ENCODE data around the gene VPS9D1.
"Not testable (repeated sequence)": the region's sequence is repeated elsewhere in the genome, so short reads cannot be mapped to it uniquely, and the experiment has no call there.

The VPS9D1 gene

DNA sequence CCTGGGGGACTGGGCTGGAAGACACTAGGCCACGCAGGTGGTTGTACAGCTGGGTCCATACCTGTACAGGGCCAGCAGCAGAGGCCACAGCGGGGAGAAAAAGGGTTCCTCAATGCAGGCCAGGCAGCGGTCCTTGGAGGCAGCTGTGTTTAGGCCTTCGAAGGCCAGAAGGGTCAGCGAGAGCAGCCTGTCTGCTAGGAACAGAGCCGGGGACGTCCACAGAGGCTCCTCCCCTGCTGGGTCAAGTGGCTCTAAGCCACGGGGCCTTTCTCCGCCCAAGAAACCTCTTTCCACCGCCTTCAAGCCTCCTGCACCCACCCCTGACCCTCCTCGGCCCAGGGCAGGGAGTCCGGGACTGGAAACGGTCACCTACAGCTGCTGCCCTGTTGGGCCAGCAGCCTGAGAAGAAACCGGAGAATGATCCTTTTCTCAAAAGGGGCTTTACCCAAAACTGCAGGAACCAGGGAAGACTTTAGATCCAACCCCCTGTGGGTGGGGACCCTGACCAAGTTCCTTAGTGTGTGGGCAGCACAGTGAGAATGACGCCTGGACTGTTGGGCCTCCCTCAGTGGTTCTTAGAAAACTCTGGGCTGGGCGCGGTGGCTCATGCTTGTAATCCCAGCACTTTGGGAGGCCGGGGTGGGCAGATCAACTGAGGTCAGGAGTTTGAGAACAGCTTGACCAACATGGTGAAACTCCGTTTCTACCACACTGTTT is 10.8 kb downstream of the VPS9D1 start:
- DNase-seq (ENCODE audit: low spot score) = no peak

DNA sequence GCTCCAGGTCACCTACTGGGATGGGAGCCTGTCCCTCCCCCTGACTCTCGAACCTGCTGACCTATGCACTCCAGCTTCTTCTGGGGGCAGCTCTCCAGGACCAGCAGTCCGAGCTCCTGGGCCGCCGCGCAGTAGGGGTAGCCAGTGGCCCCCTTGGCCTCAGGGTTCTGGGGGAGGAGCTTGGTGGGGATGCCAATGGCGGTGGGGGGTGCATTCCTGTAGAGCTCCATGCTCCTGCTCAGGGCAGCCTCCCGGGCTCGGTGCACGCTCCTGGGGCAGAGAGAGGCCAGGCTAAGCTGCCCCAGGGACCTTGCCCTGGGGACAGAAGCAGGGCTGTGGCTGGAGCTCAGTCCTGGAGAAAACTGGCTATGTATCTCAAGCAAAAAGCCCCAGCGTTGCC is 11.5 kb downstream of the VPS9D1 start:
- no peak for DNase-seq (ENCODE audit: low spot score)

DNA sequence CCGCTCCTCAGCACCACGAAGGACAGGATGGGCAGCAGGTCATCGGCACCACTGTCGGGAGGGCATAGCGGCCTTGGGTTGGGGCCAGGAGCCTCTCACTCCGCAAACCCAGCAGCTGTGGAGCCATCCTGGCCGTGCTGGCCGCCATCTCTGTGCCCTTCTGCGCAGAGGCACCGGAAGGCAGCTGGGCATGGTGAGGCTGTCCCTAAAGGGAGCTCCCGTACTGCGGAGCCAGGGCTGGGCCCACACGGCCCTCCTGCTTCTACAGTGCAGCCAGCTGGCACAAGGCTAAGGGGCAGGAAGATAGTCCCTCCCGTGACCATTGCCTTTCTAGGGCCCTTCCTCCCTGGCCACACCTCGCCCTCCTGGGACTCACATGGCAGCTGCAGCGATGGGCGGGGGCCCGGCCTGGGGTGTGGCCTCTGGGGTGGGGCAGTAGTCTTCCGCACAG is 12.2 kb downstream of the VPS9D1 start:
- DNase-seq (ENCODE audit: low spot score) = no peak

DNA sequence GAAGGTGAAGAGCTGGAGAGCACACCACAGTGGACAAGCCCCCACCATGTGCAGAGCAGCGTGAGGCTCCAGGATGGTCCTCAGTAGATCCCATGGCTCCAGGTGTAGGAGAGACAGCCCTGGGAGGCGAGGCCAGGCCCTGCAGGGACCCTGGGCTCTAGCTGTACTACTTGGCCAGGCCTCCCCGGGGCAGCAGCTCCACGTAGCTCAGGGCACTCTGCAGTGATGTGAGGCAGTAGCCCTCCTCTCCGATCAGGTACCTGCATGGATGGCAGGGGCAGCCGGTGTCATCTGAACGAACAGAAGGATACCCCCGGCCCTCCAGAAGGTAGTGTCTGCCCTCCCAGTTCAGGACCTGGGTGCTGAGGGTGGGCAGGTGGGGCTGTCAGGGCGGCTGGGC is 13.0 kb downstream of the VPS9D1 start:
- DNase-seq (ENCODE audit: low spot score) = no peak

DNA sequence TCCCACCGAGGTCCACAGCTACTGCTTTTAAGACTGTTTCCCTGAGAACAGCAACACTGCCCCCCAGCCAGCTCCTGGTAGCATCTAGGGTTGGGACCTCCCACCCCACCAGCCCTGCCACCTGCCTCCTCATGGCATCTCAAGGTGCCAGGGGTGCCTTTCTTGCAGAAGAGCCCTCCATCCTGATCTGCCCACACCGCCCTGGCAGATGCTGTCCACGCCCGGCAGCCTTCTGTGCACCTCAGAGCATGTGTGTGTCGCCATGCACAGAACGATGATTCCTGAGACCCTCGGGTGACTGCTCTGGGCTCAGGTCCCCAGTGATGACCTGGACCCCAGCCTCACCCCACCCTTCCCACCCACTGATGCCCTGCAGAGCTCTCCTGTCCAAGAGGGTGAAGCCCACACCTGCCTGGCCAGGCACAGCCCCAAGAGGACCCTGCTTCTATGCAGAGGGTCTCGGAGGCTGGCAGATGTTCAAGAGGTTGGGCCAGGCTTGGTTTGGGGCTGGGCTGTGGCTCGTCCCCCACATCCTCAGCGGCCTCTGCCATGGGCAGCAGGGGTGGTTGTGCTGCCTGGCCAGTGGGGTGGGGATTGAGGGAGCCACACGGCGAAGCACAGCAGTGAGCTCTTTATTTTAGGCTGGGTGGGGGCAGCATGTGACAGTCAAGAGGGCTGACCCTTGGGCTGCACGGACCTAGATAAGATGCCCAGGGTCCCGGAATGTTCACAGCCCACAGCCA is 14.0 kb downstream of the VPS9D1 start:
- no peak for DNase-seq (ENCODE audit: low spot score)

DNA sequence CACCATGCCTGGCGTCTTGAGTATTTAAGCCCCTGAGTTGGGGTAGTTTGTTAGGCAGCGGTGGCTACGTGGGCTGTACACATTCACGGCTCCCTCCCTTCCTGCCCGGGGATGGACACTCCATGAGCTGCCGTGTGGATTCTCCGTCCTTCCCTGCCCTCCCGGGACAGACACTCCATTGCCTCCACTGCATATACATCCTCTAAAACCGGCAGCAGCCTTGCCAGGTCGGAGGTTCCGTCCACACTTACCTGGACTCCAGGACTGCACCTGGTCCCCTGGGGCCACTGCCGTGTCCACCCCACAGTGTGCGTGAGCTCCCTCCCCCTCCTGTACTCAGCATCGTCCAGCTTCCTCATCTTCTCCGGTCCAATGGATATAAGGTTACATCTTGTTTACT is 15.7 kb downstream of the VPS9D1 start:
- no peak for DNase-seq (ENCODE audit: low spot score)

DNA sequence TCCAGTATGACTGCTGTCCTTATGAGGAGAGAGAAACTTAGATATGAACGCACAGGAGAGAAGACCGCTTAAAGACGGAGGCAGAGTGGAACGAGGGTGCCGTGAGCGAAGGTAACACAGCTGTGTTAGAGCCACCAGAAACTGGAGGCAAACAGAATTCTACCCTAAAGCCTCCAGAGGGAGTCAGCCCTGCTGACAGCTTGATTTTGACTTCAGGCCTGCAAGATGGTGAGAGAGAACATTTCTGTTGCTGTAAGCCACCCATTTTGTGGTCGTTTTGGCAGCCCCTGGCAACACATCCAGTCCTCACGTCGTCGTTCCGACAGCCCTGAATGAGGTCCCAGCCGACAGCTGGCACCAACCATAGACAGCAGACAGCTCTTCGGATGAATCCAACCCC is 16.4 kb downstream of the VPS9D1 start:
- DNase-seq (ENCODE audit: low spot score) = no peak

DNA sequence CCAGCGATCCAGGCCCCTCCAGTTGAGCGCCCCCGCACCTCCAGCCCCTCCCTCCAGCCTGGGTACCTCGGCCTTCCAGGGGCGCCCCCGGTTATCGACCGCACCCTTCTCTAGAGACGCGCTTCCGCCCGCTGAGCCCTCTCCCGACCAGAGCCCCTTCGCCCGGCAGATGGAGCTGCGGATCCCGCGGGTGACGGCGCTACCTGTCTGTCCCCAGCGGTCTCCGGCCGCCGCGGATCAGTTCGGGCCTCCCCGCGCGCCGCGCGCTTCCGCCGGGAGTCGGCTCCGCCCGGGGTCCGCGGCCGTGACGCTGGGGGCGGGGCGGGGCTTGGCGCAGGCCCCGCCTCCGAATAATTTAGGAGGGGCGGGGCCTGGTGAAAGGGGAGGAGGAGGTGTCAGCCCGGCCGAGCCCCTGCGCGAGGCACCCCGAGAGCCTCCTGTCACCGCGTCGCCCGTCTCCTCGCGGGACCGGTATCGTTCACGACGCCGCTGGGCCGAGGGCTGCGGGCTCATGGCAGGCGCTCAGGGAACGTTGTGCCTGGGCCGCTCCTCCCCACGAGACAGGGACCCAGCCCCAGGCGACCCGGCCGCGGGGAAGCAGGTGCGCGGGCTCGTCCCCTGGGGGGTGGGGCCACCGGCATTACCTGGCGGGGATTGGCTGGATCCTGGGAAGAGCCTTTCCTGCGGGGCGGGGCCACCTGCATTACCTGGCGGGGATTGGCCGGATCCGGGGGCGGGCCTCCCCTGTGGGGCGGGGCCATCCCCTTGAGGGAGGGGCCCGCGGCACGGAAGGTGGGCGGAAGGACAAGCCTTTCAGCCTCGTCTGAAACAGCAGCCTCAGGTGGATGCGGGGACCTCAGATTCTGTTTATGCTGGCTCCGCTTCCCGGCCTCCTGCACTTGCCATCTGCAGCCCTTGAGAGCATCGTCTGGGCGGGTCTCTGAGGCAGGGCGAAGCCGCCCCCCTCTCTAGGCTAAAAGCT is 19.0 kb downstream of the VPS9D1 start, which contains the start of gene SPATA2L:
Gene SPATA2L, minus strand, starts transcription at position 281 of the 982 bp plus-strand sequence. CDS start 473 bp downstream, outside the sequence.
- DNase-seq (ENCODE audit: low spot score) = peak; percentile 99

DNA sequence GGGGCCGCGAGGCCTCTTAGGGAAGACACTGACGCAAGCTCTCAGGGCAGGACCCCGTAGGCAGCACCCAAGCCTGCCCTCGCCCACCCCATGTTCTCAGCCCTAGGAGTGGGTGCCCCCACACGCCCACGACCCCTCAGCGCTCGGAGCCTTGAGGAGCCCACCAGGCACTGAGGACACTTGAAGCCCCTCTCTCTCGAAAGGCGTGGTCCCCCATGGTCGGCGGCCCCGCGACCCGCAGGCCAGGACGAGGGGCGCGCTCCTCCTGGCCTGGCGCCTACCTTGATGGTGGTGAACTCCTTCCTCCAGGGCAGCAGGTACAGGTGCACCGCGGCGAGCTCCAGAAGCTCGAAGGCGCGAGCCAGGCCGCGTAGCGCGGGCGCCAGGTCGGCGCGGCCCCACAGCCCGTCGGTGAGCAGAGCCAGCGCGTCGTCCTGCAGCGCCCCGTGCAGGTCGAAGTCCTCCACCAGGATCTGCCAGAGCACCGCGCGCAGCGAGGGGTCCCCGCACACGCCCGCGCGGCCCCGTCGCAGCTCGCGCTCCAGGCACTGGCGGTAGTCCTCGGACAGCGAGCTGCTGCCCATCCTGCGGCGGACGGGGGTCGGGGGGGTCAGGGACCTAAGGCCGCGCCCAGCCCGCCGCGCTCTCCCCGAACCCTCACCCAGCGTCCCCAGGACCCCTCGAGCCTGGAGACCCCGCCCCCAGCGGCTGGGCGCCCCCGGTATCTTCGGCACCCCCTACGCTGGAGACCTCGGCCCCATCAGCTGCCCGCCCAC is 19.9 kb downstream of the VPS9D1 start:
- peak; percentile 40 for DNase-seq (ENCODE audit: low spot score)

DNA sequence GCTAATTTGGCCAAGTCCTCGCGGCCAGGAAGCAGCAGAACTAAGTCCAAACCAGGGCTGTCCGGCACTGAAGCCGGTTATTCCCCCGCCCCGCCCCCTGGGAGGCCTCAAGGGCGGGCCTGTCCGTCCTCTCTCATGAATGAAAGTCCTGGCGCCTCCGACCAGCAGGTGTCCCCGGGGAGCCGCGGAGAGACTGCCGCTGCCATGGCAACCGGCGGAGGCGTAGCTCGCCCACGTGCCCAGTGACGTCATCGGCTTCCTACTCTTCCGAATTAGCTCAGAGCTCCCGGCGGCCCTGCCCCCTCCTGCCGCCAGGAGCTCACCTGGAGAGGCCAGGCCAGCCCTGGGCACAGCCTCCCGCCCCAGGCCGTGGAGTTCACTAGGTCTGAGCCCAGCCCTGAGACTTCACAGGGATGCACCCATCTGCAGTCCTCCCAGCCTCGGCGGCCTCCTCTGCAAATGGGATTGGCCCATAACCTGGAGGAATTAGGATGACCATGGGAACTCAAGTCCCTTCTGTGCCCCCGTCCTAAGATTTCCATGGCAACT is 20.5 kb downstream of the VPS9D1 start:
- DNase-seq (ENCODE audit: low spot score) = peak; percentile 95

DNA sequence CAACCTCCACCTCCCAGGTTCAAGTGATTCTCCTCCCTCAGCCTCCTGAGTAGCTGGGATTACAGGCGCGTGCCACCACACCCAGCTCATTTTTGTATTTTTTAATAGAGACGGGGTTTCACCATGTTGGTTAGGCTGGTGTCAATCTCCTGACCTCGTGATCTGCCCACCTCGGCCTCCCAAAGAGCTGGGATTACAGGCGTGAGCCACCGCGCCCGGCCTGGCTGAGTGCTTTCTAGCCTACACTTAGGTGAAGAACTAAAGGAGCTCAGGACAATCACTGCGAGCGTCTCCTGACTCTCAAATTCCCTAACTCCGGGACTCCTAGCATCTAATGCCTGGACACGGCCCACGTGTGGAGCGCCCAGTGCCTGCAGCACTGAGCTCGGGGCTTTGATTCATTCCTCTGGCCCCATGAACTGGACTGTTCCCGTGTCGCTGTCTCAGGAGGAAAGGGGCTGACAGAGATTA is 21.0 kb downstream of the VPS9D1 start:
- not testable (repeated sequence) for DNase-seq (ENCODE audit: low spot score)

DNA sequence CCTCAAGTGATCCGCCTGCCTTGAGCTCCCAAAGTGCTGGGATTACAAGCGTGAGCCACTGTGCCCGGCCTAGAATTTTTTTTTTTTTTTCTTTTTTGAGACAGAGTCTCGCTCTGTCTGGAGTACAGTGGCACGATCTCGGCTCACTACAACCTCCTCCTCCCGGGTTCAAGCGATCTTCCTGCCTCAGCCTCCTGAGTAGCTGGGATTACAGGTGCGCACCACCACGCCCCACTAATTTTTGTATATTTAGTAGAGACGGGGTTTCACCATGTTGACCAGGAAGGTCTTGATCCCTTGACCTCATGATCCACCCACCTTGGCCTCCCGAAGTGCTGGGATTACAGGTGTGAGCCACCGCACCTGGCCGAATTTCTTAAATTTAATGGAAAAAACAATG is 22.0 kb downstream of the VPS9D1 start:
- DNase-seq (ENCODE audit: low spot score) = not testable (repeated sequence)

DNA sequence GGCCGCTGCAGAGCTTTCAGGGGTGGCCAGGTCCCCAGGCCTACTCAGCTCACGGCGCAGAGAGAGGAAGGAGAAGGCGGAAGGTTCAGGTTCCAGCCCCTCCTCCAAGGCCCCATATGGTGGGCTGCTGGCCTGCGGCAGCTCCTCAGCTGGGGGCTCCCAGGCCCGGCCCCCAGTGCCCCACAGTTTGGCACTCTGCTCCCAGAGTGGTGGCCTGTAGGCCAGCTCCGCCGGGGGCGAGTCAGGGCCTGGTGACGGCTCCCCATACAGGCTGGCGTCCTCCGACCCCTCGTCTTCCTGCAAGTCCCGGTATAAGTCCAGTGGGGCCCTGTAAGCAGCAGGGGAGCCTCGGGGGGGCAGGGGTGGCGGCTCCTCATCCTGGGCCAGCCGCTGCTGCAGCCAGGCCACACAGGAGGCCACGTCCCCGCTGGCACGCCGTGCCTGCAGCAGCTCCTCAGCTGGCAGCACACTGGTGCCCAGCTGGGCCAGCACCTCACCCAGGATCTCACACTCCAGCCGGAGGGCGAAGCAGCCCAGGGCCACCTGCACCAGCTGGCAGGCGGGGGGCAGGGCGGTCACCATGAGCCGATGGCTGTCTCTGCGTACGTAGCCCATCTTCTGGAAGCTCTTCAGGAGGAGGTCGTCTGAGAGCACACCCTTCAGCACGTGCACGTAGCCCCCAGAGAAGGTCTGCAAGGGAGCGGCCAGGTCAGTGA is 22.9 kb downstream of the VPS9D1 start:
- DNase-seq (ENCODE audit: low spot score) = no peak

DNA sequence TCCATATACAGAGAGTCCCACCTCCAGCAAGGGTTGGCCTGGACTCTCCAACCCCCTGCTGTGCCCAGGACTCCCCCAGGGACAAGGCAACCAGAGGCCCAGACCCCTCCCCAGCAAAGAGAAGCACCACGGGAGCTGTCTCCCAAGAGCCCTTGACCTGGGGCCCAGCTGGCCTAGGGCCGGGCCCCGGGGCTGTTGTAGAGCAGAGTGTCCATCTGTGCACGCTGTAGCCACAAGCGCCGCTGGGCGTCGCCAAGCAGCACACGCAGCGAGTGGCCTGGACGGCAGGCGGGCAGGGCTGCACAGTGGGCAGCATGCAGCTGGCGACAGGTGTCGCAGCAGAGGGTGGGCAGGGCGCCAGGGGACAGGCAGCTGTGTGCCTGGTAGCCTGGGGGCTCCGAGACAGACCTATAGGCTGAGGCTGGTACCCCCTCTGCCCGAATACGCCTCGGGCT is 23.5 kb downstream of the VPS9D1 start:
- DNase-seq (ENCODE audit: low spot score) = no peak

DNA sequence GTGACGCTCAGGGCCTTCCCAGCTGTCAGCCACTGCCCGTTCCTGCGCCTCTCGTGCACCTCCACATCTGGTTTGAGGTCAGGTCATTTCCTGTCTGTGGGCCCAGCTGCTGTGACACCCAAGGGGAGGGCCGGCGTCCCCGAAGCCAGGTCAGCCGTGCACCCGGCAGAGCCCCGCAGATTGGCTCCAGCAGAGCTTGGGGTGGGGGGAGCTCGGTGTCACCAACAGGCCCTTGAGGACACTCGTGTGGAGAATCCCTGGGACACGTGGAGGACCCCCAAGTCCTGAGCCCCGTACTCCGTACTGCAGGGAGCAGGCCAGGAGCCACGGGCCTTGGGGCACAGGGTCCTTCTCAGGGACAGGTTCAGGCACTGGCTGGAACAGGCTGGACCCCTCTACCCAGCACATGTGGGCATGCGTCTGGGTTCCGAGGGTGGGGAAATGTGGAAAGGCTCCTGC is 24.0 kb downstream of the VPS9D1 start:
- no peak for DNase-seq (ENCODE audit: low spot score)

DNA sequence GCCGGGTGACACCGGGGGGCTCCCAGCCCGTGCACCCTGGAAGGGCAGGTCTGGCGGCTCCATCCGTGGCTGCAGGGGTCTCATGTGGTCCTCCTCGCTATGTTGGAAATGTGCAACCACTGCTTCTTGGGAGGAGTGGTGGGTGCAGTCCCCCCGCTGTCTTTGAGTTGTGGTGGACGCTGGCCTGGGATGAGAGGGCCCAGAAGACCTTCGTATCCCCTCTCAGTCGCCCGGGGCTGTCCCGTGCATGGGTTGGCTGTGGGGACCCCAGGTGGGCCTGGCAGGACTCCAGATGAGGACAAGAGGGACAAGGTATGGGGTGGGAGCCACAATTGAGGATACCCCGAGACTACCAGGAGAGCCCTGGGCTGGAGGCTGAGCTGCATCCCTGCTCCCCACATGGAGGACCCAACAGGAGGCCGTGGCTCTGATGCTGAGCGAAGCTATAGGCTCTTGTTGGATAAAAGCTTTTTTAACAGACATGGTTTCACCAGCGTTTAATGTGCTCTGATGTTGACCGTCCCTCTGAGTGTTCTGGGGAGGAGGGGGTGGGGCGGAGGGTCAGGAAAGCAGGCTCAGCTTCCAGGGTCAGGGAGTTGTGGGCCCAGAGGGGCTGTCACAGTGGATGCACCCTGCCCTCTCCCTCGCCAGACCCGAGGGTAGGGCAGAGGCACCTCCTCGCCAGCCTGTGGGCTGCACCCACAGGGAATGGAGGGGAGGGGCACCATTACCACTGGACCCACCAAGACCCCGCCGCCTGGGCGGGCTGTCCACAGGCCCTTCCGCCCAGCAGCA is 24.6 kb downstream of the VPS9D1 start:
- DNase-seq (ENCODE audit: low spot score) = no peak

DNA sequence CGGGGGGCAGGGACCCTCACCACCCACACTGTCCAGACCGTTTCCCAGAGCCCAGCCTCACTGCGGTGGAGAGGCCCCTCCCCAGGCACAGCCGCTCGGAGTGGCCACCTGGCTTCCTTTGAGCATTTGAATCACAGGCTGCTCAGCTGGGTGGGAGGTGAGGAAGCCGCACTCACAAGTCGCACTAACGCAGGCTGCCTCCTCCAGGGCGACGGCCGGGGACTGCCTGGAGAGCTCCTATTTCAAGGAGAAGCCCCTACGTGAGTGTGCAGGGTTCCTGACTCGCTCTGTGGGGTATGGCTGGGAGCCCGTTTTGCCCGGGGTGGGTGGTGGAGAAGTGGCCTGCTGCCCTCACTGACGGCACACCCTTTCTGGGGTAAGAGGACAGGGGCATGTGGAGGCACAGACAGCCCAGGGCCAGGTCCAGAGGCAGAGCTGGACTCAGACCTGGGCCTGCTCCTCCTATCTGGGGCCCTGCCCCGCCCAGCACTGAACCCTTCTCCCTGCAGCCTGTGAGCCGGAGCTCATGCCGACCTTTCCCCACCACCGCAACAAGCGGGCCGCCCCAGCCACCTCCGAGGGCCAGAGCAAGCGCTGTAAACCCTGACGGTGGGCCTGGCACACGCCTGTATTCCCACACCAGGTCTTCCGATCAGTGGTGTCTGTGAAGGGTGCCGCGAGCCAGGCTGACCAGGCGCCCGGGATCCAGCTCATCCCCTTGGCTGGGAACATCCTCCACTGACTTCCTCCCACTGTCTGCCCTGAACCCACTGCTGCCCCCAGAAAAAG is 25.4 kb downstream of the VPS9D1 start:
- no peak for DNase-seq (ENCODE audit: low spot score)

DNA sequence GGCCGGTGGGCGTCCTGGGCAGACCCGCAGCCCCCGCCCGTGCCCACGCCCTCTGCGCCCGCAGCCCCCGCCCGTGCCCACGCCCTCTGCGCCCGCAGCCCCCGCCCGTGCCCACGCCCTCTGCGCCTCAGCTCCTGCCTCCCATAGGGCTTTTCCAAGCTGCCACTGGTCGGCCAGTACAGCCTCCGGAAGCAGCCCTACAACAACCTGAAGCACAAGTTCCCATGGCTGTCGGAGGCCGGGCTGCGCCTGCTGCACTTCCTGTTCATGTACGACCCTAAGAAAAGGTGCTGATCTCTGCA is 26.0 kb downstream of the VPS9D1 start:
- not testable (repeated sequence) for DNase-seq (ENCODE audit: low spot score)

Measured in CD4-positive, alpha-beta T cell treated with Interleukin-6 at 100 ng/mL for 8 hours (primary cell).